GM23248 (cell line): ENCODE data around the gene OR5AC2.

ENCODE experiments used
- EZH2 ChIP-seq: fragments of 200-600 bp; sonication (generic); IDR thresholded peaks from 2 replicates; pipeline ENCODE4 v1.6.1; 2018; ENCODE audit warnings: antibody characterized with exemption, mild to moderate bottlenecking; ENCODE audit not compliant: insufficient read depth, poor library complexity, severe bottlenecking
- EZH2phosphoT487 ChIP-seq: fragments of 200-600 bp; sonication (generic); IDR thresholded peaks from 2 replicates; pipeline ENCODE4 v1.6.1; 2018; ENCODE audit warnings: antibody characterized with exemption, moderate library complexity, mild to moderate bottlenecking, low read depth; ENCODE audit not compliant: insufficient read depth

GRCh38 chr3:98038286-98038685 is 48.7 kb upstream of the OR5AC2 start:
- TF ChIP-seq EZH2 (no peak), EZH2phosphoT487 (no peak)
